C4-2B (cell line): ENCODE results near the gene GALNT11.
"Not testable (repeated sequence)": the region's sequence is repeated elsewhere in the genome, so short reads cannot be mapped to it uniquely, and the experiment has no call there.

Source experiments
- H3K27ac ChIP-seq: fragments of 450-650 bp; 2 replicates; pipeline ENCODE4 v1.5.1; 2017
- ZFX ChIP-seq: fragments of 450-650 bp; IDR thresholded peaks from 2 replicates; pipeline ENCODE4 v1.6.1; 2017
- TF ChIP-seq, protein P1 (sequence below): fragments of 450-650 bp; conservative IDR thresholded peaks from 2 replicates; pipeline ENCODE4 v1.5.1; 2017; ENCODE audit warnings: mild to moderate bottlenecking

The GALNT11 gene

DNA sequence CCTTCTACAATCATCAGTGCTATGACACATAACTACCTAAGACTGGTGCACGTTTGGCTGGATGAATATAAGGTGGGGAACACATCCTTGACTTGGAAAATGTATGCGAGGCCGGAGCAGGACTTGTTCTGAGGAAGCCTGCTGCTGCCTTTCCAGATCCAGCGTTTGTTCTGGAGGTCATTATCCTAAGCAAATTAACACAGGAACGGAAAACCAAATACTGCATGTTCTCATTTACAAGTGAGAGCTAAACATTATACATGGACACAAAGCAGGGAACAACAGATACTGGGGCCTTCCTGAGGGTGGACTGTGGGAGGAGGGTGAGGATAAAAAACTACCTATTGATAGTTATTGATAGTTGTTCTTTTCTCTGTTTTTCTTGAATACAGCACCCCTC, 10.8 kb upstream of the GALNT11 start:
- TF ChIP-seq, protein P1, sequence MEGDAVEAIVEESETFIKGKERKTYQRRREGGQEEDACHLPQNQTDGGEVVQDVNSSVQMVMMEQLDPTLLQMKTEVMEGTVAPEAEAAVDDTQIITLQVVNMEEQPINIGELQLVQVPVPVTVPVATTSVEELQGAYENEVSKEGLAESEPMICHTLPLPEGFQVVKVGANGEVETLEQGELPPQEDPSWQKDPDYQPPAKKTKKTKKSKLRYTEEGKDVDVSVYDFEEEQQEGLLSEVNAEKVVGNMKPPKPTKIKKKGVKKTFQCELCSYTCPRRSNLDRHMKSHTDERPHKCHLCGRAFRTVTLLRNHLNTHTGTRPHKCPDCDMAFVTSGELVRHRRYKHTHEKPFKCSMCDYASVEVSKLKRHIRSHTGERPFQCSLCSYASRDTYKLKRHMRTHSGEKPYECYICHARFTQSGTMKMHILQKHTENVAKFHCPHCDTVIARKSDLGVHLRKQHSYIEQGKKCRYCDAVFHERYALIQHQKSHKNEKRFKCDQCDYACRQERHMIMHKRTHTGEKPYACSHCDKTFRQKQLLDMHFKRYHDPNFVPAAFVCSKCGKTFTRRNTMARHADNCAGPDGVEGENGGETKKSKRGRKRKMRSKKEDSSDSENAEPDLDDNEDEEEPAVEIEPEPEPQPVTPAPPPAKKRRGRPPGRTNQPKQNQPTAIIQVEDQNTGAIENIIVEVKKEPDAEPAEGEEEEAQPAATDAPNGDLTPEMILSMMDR: no peak
- TF ChIP-seq ZFX: no peak
- H3K27ac ChIP-seq: no peak overlapping the region

DNA sequence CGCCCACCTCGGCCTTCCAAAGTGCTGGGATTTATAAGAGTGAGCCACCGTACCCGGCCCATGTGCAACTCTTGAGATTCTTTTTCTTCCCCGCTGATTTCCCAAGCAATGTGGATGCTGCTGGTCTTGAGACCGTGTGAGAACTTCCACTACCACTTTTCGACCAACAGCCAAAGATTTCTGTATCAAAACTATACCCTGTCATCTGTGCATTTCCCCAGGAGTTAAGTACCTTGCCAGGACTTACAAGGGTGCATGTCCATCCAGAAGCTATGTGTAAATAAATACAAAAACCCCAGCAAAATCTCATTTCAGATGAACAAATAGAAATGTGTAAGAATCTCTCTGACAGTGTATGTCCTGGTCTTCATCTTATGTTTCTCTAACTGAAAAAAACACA, 9.9 kb upstream of the GALNT11 start:
- no peak overlapping the region for H3K27ac ChIP-seq
- no peak for TF ChIP-seq ZFX
- TF ChIP-seq, protein P1: no peak

DNA sequence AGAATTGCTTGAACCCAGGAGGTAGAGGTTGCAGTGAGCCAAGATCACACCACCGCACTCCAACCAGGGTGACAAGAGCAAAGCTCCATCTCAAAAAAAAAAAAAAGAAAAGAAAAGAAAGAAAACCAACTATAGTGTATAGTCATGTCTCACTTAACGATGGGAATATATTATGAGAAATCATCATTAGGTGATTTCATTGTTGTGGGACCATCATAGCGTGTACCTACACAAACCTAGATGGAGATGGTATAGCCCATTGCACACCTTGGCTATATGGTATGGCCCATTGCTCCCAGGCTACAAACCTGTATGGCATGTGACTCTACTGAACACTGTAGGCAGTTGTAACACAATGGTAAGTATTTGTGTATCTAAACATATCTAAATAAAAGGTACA, 8.5 kb upstream of the GALNT11 start:
- no peak overlapping the region for H3K27ac ChIP-seq
- no peak for TF ChIP-seq ZFX
- TF ChIP-seq, protein P1: no peak

DNA sequence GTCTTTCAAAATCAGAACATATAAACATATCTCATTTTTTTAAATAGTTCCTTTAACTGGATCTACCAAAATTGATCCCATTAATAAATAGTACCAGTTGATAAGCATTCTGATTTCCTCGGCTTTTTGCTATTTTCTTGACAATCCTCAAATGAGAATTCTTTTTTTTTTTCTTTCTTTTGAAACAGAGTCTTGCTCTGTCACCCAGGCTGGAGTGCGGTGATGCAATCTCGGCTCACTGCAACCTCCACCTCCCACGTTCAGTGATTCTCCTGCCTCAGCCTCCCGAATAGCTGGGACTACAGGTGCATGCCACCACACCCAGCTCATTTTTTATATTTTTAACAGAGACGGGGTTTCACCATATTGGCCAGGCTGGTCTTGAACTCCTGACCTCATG, 7.8 kb upstream of the GALNT11 start:
- H3K27ac ChIP-seq: not testable (repeated sequence)

DNA sequence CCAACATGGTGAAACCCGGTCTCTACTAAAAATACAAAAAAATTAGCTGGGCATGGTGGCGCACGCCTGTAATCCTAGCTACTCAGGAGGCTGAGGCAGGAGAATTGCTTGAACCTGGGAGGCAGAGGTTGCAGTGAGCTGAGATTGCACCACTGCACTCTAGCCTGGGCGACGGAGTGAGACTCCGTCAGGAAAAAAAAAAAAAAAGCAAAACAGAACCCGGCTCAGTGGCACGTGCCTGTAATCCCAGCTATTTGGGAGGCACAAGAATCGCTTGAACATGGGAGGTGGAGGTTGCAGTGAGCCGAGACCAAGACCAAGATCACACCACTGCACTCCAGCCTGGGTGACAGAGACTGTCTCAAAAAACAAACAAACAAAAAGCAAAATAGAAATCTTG, 3.7 kb upstream of the GALNT11 start:
- H3K27ac ChIP-seq: not testable (repeated sequence)

DNA sequence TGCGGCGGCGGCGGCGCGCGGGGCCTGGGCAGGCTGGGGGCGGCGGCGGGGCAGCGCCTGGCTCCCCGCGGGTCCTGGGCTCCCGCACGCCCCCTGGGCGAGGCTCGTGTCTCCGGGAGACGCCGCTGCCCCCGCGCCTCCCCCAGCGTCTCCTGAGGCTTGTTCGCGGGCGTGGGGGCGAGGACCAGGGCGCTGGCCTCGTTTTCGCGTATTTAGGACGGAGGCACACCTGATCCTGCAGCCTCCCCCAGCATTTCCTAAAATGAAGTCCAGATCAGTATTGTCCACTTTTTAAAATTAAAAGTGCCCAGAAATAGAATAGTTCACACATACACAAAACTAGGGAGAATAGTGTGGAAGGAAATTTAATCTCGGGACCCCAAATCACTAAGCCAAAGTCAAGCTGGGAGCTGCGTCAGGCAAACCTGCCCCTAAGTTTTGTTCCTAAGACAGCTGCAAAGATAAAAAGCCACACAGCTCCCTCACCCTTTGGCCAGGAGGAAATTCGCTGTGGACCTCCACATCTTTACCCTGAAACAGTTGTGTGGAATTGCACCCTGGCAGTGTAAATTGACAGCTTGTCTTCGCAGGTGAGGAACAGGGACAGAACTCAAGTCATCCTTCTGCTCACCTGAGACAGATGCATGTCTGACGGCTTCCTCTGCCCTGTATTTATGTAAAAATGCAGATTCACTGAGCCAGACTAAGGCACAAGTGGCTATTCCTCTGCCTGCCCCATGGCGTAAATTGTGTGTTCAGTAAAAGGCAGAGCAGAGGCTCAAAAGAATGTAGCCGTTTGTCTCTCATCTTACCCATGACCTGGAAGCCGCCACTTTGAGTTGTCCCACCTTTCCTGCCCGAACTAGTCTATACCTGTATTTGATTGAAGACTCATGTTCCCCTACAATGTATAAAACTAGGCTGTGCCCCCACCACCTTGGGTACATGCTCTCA, 740 bp downstream of the GALNT11 start:
- H3K27ac ChIP-seq: peak overlapping the region; percentile 86
- peak; percentile 80 for TF ChIP-seq ZFX
- TF ChIP-seq, protein P1: peak; percentile 39

DNA sequence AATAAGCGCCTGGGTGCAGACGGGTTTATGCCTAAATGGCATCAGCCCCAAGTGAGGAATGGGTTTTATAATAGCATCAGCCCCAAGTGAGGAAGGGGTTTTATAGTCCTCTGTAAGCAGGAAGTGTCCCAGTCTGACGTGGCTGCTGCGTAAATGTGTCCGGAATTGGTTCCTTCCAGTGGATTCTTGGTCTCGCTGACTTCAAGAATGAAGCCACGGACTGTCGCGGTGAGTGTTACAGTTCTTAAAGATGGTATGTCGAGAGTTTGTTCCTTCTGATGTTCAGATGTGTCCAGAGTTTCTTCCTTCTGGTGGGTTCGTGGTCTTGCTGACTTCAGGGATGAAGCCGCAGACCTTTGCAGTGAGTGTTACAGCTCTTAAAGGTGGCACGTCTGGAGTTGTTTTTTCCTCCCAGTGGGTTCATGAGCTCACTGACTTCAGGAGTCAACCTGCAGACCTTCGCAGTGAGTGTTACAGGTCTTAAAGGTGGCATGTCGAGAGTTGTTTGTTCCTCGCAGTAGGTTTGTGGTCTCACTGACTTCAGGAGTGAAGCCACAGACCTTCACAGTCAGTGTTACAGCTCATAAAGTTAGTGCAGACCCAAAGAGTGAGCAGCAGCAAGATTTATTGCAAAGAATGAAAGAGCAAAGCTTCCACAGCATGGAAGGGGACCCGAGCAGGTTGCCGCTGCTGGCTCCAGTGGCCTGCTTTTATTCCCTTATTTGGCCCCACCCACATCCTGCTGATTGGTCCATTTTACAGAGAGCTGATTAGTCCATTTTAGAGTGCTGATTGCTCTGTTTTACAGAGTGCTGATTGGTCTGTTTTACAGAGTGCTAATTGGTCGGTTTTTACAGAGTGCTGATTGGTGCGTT, 2.3 kb downstream of the GALNT11 start:
- H3K27ac ChIP-seq: not testable (repeated sequence)

DNA sequence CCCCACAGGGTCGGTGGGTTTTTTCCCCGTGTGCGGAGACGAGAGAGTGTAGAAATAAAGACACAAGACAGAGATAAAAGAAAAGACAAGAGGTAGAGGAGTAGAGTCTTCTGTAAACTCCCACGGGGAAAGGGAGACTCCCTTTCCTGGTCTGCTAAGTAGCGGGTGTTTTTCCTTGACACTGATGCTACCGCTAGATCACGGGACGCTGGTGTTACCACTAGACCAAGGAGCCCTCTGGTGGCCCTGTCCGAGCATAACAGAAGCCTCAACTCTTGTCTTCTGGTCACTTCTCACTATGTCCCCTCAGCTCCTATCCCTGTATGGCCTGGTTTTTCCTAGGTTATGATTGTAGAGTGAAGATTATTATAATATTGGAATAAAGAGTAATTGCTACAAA, 4.6 kb downstream of the GALNT11 start:
- TF ChIP-seq, protein P1: peak; percentile 64
- H3K27ac ChIP-seq: not testable (repeated sequence)

DNA sequence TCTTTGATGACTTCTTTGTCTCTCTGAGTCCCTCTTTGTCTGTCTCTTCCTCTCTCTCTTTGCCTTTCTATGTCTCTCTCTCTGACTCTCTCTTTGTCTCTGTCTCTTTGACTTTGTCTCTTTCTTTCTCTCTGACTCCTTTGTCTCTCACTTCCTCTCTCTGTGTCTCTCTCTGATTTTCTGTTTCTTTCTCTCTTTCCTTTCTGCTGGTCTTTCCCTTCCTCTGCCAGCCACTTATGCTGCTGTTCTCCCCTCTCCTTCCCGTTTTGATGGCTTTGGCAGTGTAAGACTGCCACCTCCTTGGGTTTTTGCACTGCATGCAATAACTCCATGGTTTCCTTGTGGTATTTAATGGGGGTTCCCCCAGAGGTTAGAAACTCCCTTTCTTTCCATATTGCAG, 5.2 kb downstream of the GALNT11 start:
- H3K27ac ChIP-seq: not testable (repeated sequence)
